Stimulated activated CD8-positive, alpha-beta memory T cell treated with anti-CD3 and anti-CD28 coated beads, Interleukin-4, amount 100 ng/mL, for 48 hours (primary cell): ENCODE data around the gene ELAVL1.

ENCODE experiments used
- DNase-seq: peaks from one replicate; pipeline ENCODE4 v3.0.0-alpha.2; 2020

Gene ELAVL1

GRCh38 chr19:7983995-7984837, 21.2 kb downstream of the ELAVL1 start:
- no peak for DNase-seq

GRCh38 chr19:7983286-7983950, 22.0 kb downstream of the ELAVL1 start:
- DNase-seq = no peak

DNA sequence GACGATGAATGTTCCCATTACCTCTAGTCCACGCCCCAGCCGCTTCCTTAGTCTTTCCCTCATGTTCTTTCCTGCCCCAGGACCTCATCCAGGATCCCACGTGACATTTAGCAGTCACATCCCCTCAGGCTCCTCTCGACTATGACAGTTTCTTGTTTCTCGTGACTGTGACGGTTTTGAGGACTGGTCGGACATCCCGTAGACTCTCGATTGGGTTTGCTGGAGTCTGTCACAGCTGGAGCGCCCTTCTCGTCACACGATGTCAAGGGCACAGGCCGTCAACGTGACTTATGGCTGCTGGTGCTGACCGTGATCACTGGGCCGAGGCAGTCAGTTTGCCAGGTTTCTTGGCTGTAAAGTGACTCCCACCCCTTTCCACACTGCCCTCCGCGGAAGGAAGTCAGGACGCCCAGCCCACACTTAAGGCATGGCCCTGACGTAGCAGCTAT, 22.8 kb downstream of the ELAVL1 start:
- no peak for DNase-seq

DNA sequence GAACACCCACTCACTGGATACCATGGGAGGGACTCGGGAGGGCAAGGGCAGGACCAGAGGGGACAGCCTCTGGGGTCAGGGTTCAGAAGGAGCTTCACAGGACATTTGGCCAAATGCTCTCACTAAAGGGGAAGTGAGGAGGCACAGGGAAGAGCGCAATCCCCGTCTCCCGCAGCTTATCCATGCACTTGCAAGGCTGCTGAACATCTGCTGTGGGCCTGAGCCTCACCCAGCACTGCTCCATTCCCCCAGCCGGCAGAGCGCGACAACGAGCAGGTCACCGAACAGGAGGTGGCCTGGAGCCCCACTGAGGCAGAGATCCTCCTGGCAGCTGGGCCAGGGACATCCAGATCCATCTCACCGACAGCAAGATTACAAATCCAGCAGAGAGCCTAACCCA, 23.3 kb downstream of the ELAVL1 start:
- DNase-seq = no peak

DNA sequence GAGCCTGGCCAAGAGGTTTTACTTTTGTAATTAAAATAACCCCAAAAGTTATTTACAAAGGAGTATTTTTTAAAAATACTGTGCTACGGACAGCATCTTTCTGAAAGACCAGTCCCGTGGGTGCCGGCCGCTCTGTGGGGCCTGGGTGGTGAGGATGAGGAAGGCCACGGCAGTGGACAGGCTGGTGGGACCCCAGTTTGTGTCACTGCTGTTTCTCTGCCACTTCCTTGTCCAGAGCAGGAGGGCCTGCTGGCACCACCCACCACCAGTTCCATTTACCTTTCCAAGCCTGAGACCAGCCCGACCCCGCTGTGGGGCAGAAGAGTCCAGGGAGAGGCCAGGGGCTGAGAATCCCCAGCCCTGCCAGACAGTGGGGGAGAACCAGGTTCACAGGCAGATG, 23.8 kb downstream of the ELAVL1 start:
- no peak for DNase-seq

- no peak for DNase-seq
Observed at GRCh38 chr19:7981199-7981598, 24.2 kb downstream of the ELAVL1 start.

DNA sequence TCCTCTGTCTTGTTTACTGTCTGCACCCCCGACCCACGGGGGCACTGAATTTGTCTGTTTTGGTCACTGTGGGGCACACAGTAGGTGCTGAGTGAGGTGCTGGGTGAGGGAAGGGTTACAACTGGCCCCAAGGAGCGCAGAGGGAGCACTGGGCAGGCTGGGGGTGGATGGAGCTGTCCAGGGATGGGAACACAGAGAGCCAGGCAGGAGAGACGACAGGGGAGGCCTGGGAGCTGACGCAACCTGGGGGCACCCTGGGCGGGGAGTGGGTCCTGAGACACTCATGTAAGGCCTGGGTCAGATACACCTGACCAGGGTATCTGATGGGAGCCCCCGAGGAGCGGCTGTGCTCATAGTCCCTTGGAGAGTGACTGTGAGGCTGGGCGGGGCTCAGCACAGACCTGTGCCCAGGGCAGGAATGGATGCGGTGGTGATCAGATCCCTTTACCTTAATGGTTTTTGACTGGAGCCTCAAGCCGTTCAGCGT, 24.8 kb downstream of the ELAVL1 start:
- no peak for DNase-seq

DNA sequence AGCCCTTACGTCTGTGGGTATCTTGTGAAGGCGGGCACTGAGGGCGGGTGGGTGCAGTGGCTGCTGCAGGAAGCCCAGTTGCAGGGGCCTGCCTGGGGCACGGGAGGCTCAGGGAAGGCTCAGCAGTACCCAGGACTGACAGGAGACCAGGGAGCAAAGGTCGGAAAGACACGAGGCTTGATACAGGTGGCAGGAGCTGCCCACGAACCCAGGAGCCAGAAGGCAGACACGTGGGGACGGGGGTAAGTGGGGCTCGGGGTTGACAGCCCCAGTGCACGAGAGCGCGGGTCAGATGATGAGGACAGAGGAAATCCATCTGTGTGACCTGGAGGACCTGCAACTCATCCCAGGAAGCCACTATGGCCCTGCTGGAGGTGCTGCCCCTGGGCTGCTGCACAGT, 25.3 kb downstream of the ELAVL1 start:
- no peak for DNase-seq

DNA sequence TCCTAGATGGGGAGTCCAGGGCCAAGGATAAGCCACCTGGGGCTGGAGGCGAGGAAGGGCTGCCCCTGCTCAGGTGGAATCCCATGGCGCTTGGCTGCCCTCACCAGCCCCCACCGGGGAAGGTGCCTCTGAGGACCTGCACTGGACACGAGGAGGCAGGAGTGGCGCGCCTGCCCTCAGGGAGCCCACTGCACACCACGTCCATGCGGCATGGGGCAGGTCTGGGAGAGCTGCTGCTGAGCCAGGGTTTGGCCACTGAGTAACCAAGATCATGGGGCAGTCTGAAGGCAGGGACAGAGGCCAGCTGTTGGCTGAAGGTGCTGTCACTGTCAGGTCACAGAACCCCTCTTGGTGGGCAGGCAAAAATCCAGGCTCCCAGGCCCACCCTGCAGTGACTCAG, 25.9 kb downstream of the ELAVL1 start:
- no peak for DNase-seq

GRCh38 chr19:7979011-7979410, 26.4 kb downstream of the ELAVL1 start:
- no peak for DNase-seq

GRCh38 chr19:7978179-7978825, 27.1 kb downstream of the ELAVL1 start:
- DNase-seq = no peak

DNA sequence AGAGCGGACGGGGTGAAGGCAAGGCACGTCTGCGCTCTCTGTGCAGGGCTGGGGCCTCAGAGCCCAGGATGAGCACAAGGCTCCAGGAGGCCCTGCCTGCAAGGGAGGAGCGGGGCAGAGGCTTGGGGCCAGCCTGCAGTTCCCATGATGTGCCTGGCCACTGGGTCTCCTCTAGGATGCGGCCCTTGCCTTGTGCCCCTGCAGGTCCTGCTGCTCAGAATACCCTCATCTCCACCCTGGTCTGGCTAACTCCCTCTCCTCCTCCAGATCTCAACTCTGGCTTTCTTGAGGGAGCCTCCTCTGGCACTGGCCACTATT, 27.8 kb downstream of the ELAVL1 start:
- DNase-seq = no peak

DNA sequence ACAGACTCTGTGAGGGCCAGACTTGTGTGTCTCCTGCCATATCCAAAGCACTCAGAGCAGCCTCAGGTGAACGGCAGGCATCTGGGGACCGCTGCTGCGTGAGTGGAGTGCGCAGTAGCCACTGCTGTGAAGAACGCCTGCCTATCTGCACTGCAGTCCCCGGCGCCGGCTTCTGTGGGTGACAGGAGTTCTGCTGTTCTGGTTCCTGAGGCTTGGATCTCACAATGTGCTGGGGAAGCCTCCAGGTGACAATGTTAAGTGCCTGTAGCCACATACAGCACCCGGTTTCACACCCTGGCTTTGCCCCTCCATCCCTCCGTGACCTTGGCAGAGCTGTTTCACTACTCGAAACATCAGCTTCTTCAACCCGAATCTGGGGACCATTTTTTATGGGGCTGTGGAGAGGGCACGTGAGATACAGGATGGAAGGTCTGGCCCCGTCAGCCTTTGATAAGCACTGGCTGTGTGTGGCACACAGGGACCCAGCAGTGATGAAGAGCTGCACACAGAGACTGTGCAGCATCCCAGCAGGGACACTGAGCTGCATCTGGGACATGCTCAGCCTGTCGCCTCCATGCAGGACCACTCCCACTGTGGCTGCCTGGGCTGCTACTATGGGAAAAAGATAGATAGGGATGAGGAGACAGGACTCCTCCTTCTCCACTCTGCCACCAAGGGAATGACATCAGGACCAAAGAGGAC, 28.3 kb downstream of the ELAVL1 start:
- DNase-seq = no peak

DNA sequence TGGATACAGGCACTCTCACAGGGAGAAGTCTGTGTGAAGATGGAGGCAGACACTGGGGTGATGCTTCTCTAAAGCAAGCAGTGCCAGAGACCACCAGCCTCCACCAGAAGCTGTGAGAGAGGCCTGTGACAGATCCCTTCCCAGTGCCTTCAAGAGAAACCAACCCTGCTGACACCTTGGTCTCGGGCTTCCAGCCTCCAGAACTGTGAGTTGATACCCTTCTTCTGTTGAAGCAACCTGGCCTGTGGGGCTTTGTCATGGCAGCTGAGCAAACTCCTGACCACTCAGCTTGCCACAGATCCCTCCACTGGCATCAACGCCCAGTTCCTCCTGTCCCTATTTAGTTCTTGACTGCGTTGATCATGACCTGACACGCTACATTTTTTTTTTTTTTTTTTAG, 29.0 kb downstream of the ELAVL1 start:
- DNase-seq = no peak

- no peak for DNase-seq
Observed at GRCh38 chr19:7975037-7975436, 30.4 kb downstream of the ELAVL1 start.

GRCh38 chr19:7973883-7974282, 31.6 kb downstream of the ELAVL1 start:
- DNase-seq = no peak

DNA sequence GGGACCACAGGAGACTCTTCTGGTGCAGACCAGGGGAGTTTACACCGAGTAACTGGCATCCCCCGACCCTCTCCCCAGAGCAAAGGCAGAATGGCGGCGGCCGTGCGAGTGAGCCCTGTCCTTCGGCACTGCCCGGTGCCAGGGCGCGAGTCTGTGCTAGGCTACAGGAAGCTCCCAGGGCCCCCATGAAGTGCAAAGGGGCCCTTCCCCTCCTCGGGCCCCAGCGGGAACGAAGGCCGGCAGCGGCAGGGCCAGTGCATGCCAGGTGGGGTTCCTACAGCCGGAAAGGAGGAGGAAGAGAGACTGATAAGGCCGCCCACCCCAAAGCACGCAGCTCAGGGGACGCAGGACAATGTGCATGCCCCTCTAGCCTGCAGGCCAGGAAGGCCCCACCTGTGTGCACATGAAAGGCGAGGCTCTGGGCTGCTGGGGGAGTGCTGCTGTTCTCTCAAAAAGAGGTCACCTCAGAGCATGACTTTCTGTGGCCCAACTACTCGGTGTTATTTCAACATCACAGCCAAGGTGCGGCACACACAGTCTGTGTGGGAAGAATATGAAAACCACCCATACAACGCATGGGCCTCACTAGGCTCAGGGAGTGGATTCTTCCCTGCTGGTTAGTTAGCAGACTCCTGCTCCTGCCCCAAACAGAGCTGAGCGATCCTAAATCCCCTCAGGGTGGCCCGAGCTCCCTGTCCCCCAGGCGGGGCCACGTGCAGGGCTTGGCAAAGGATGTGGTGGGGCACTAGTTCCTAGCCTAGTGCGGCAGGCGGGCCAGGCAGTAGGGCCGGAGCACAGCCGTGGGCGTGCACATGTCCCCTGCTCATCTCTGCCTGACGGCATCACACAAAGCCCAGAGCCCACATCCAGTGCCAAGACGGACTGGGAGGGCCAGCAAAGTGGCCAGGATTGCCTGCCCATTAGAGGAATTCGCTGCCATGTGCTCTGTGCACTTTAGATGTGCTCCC, 33.6 kb downstream of the ELAVL1 start:
- no peak for DNase-seq

GRCh38 chr19:7970716-7971448, 34.6 kb downstream of the ELAVL1 start:
- peak; percentile 45 for DNase-seq

DNA sequence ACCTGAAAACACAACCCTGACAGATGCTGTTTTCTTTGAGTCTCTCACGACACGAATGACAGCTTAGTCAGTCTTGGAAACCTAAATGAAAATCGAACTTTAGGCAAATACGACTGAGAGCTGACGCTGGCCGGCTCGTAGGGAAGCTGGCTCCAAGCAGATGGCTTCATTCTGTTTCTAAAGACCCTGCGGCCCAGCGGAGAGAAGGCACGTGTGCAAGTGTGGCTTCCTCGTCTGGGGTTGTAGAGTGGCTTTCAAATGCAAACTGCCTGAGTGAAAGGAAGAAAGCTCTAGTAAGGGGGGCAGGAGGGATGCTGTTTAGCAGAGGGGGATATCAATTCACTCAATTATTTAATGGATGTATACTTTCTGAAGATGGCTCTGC, 35.9 kb downstream of the ELAVL1 start:
- DNase-seq = no peak

GRCh38 chr19:7968796-7969554, 36.5 kb downstream of the ELAVL1 start:
- no peak for DNase-seq
